SKM-1 treated with dmso at 0.1 percent for 144 hours (cell line): Measurements from ENCODE around the gene XRN1.
A peak's percentile ranks its signal among the peaks of the same experiment; 100 is the strongest.
"Not testable (repeated sequence)": the region's sequence is repeated elsewhere in the genome, so short reads cannot be mapped to it uniquely, and the experiment has no call there.

Experiments
- DNase-seq: peaks from one replicate; lab custom pipeline; 2025; ENCODE audit not compliant: unreplicated experiment; lab: John Stamatoyannopoulos, UW

The XRN1 gene

DNA sequence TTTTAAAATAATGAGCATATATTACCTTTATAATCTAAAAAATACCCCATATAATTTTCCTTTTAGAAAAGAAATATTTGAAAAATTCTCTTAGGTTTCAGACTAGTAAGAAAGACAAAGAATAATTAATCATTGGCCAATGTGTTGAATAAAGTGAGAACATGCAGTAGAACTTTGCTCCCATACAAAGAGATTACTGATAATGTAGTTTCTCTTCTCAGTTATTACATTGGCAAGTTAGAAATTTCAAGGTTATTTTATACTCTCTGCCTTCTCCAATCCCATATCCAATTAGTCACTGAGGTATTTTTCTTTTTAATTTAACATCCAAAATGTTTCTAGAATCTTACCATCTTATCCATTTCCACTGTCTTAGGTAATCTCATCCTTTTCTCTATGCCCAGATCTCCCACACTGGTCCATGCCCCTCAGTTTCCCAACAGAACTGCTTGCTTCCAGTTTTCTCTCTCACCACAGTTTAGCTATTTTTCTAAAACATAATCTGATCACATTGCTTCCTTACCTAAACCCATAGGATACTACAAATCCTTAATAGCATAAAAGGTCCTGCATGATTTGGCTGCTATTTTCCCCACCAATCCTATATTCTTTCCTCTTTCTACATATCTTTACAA, 10.8 kb downstream of the XRN1 start:
- no peak for DNase-seq

- DNase-seq, result no peak
These were observed 13.3 kb downstream of the XRN1 start for GRCh38 chr3:142434503-142434902.

GRCh38 chr3:142433110-142433509, 14.7 kb downstream of the XRN1 start:
- DNase-seq, result no peak

- DNase-seq, result no peak
These were observed 18.3 kb downstream of the XRN1 start for GRCh38 chr3:142429582-142429981.

DNA sequence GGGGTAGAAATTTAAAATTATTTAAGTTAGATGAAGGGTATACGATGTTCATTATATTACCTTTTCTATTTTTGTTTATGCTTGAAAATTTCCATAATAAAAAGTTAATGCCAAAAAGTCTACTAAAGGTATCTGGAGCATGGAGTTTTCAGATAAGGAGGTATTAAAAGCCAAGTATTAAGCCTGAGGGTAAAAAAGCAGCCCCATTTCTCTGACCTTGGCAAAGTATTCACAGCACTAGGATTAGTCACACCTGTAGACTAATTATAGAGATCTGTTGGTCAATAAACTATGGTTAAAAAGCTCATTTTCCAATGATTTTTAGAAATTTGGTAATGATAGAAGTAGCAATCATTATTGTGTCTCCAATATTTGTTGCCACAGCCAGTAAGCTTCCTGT, 23.1 kb downstream of the XRN1 start:
- DNase-seq, result no peak

- no peak for DNase-seq
These were observed 28.8 kb downstream of the XRN1 start for GRCh38 chr3:142418926-142419592.

- DNase-seq, result no peak
These were observed 30.5 kb downstream of the XRN1 start for GRCh38 chr3:142417302-142417701.

GRCh38 chr3:142400537-142400936, 47.3 kb downstream of the XRN1 start:
- DNase-seq, result not testable (repeated sequence)

DNA sequence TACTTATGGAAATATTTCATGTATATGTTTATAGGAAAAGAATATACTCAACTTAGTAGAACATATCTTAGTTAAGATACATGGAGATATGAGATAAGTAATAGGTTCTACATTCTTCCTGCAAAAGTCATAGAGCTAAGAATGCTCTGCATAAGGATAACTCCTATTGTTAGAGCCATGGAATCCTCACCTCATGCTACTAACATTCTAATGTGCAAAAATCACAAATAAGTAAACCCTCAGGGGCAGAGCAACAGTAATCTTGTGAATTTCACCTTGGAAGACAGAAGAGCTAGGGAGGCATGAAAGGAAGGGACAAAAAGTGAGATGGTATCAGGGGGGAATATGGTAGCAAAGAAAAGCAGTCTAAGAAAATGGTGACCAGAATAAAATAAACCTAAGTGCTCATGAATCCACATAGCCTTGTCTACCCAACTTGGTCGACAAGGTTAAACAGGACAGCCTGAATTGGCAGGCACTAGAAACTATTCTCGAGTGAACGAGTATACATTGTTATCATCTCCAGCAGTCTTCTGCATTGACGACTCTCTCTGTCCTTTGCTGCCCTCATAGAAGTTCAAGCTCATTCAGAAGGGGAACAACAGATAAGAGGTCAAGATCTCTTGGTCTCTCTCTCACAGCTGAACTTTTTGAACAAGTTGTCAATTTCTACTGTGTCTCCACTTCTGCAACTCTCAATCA, 52.8 kb downstream of the XRN1 start:
- no peak for DNase-seq

DNA sequence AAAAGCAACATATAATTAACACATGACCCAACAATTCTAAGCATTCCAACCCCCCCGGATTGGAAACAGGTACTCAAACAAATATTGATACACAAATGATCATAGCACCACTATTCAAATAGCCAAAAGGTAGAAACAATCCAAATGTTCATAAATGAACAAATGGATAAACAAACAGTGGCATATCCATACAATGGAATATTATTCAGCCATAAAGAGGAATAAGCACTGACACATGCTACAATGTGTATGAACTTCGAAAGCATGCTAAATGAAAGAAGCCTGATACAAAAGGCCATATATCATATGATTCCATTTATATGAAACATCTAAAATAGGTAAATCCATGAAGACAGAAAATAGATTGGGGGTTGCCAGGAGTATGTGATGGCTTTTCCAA, 62.8 kb downstream of the XRN1 start:
- DNase-seq, result no peak

DNA sequence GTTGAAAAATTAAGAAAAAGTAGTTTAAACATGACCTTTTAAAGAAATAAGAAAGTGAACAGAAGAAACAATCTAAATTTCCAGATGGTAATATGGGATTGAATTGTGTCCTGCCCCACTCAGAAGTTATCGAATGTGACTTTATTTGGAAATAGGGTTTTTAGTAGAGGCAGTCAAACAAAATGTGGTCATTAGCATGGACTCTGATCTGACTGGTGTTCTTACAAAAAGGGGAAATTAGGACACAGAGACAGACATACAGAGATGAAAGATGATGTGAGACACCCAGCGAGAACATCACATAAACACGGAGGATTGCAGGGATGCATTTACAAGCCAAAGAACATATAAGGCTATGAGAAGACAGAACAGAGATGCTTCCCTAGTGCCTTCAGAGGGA, 73.2 kb downstream of the XRN1 start:
- no peak for DNase-seq

DNA sequence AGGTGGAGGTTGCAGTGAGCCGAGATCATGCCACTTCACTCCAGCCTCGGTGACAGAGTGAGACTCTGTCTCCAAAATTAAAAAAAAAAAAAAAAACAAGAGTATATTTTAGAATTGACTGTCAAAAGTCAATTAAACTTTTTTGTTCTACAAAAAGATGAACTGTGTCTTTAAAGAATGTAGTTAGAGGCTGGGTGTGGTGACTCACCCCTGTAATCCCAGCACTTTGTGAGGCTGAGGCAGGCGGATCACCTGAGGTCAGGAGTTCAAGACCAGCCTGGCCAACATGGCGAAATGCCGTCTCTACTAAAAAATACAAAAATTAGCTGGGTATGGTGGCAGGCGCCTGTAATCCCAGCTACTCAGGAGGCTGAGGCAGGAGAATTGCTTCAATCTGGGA, 78.3 kb downstream of the XRN1 start:
- not testable (repeated sequence) for DNase-seq

DNA sequence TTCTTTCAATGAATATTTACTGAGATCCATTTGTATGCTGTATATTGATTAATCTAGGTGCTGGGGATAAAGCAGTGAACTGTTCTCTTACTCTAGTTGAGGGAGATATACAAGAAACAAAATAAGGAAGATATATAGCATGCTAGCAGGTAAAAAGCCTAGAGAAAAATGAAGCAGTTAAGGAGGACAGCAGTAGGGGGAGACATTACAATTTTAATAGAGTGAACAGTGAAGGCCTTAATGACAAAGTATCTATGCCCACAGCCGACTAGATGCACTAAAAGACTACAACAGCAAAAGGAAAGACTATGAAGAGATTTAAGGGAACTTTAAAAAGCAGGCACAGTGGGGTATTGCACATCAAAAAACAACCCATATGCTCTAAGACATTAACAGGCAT, 81.4 kb downstream of the XRN1 start:
- DNase-seq, result peak; percentile 25

DNA sequence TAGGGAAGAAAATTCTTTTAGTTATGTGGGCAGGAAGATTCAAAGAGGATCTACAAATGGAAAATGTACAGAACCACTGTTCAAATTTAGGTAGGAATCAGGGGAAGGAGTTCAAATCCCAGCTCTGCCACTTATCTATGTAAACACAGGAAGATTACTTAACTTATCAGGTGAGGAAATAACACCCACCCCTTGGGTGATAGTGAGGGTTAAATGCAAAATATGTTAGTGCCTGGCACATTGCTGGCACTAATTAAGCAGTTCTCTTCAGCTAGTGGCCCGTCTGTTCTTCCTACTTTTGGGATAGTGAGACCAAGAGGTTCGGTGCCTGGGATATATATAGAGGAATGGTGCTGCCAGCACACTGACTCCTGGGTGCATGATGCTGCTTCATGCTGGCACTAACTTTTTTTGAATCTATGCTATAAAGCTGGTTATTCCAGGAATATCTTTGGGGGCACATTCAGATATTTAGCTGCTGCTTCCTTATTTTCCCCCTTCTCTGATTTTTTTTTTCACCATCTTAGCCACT, 83.8 kb downstream of the XRN1 start:
- no peak for DNase-seq

DNA sequence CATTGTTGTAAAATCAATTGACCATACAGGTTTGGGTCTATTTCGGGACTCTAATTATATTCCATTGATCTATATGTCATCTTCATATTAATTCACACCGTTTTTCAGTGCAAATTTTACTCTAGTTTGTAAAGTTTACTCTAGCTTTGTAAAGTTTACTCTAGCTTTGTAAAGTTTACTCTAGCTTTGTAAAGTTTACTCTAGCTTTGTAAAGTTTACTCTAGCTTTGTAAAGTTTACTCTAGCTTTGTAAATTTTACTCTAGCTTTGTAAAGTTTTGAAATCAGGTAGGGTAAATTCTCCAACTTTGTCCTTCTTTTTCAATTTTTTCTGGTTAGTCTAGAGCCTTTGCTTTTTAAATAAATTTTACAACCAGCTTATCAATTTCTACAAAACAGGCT, 84.4 kb downstream of the XRN1 start:
- not testable (repeated sequence) for DNase-seq

GRCh38 chr3:142359367-142359766, 88.5 kb downstream of the XRN1 start:
- DNase-seq, result no peak

DNA sequence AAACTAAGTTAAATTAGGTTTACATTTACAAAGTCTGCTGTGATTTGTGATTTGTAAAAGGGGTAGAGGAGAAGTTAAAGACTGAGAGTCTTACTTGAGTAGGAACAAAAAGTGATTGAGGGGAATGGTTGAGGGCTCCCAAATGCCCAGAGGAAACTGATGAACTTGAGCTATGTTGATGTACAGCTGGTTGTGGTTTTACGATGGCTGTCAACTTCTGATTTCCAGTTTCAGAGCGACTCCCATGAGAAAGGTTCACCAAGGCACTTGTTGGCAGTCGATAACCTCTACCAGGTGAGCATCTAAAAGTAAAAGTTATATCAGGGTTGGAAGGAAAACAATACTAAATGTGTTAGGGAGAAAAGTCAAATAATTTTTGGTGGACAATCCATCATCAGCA, 91.0 kb downstream of the XRN1 start:
- DNase-seq, result no peak

GRCh38 chr3:142355692-142356091, 92.1 kb downstream of the XRN1 start:
- no peak for DNase-seq

GRCh38 chr3:142354076-142354475, 93.8 kb downstream of the XRN1 start:
- no peak for DNase-seq

GRCh38 chr3:142353571-142353970, 94.3 kb downstream of the XRN1 start:
- no peak for DNase-seq

DNA sequence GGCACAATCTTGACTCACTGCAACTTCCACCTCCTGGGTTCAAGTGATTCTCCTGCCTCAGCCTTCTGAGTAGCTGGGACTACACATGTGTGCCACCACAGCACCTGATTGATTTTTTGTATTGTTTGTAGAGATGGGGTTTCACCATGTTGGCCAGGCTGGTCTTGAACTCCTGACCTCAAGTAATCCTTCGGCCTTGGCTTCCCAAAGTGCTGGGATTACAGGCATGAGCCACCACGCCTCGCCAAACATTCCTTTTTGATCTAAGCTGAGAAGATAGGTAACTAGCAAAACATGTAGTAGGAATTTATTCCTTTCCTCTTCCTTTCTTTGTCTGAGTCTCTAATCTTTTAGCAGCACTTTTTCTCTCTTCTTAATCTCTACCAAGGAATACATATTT, 95.1 kb downstream of the XRN1 start:
- DNase-seq, result not testable (repeated sequence)

GRCh38 chr3:142348460-142348859, 99.4 kb downstream of the XRN1 start:
- DNase-seq, result no peak
